HG02943 (cell line): ENCODE measurements around the gene PLPPR2.
"Not testable (repeated sequence)": the region's sequence is repeated elsewhere in the genome, so short reads cannot be mapped to it uniquely, and the experiment has no call there.

Experiments
- ATAC-seq: cut with Tn5 transposase; IDR thresholded peaks from one replicate; pipeline ENCODE4 v1.9.1; 2021; ENCODE audit warnings: mild to moderate bottlenecking, low read depth, moderate library complexity; ENCODE audit not compliant: unreplicated experiment

Gene PLPPR2

GRCh38 chr19:11339254-11340098 is 15.8 kb upstream of the PLPPR2 start, which contains the start of gene RAB3D:
TSS of gene RAB3D (minus strand) at chr19:11339657. CDS start at chr19:11337399, 2,258 bp downstream.
- no peak for ATAC-seq

- not testable (repeated sequence) for ATAC-seq
These were observed 15.1 kb upstream of the PLPPR2 start for GRCh38 chr19:11340099-11340467.

- no peak for ATAC-seq
These were observed 12.8 kb upstream of the PLPPR2 start for GRCh38 chr19:11342429-11342828.

- ATAC-seq, result no peak
These were observed 10.0 kb upstream of the PLPPR2 start for GRCh38 chr19:11345122-11345803.

- ATAC-seq, result peak; percentile 89
These were observed 8.9 kb upstream of the PLPPR2 start, which contains the start of the genes CCDC159 and TMEM205 for GRCh38 chr19:11346104-11346940. TSS of gene CCDC159 (plus strand) at chr19:11346519. CDS start at chr19:11346607, 88 bp downstream. TSS of gene TMEM205 (minus strand) at chr19:11346268. CDS start at chr19:11345619, 649 bp downstream.

- no peak for ATAC-seq
These were observed 7.6 kb upstream of the PLPPR2 start for GRCh38 chr19:11347546-11348039.

- ATAC-seq, result no peak
These were observed 6.1 kb upstream of the PLPPR2 start for GRCh38 chr19:11349171-11349570.

- not testable (repeated sequence) for ATAC-seq
These were observed 1.1 kb upstream of the PLPPR2 start for GRCh38 chr19:11354102-11354501.

GRCh38 chr19:11356074-11356397 is 804 bp downstream of the PLPPR2 start:
- no peak for ATAC-seq

GRCh38 chr19:11356676-11357550 is 1.7 kb downstream of the PLPPR2 start:
- no peak for ATAC-seq

GRCh38 chr19:11359421-11359820 is 4.2 kb downstream of the PLPPR2 start:
- ATAC-seq, result no peak

- ATAC-seq, result no peak
These were observed 6.0 kb downstream of the PLPPR2 start for GRCh38 chr19:11361037-11361770.

- no peak for ATAC-seq
These were observed 6.8 kb downstream of the PLPPR2 start for GRCh38 chr19:11361771-11362731.

GRCh38 chr19:11363881-11364280 is 8.6 kb downstream of the PLPPR2 start:
- no peak for ATAC-seq

GRCh38 chr19:11364296-11364904 is 9.2 kb downstream of the PLPPR2 start:
- ATAC-seq, result no peak

GRCh38 chr19:11364935-11365334 is 9.7 kb downstream of the PLPPR2 start:
- ATAC-seq, result no peak

GRCh38 chr19:11365557-11366117 is 10.4 kb downstream of the PLPPR2 start:
- no peak for ATAC-seq
